Peyer's patch (tissue), 4 donors: Measurements from ENCODE around the gene MAP4K1. TPM values are rescaled to one million over a fixed set of nuclear protein-coding genes. Genes with fewer than 3 reads are reported as not detected.
A peak's percentile ranks its signal among the peaks of the same experiment; 100 is the strongest.

Source experiments
- DNase-seq, 3 donors: peaks; one replicate each; pipeline ENCODE4 v3.0.0-alpha.2; 2017 to 2019
- H3K27ac ChIP-seq, 4 donors: fragments of 200-600 bp; sonication (generic); one replicate each; pipeline ENCODE4 v1.5.1; 2016 to 2019
- H3K27me3 ChIP-seq, 2 donors: fragments of 200-600 bp; sonication (generic); one replicate each; pipeline ENCODE4 v1.5.1; 2019
- H3K36me3 ChIP-seq, 3 donors: fragments of 200-600 bp; sonication (generic); one replicate each; pipeline ENCODE4 v1.5.1; 2016 to 2019
- H3K4me1 ChIP-seq, 4 donors: fragments of 200-600 bp; sonication (generic); one replicate each; pipeline ENCODE4 v1.5.1; 2016 to 2019
- H3K4me3 ChIP-seq, 4 donors: fragments of 200-600 bp; sonication (generic); 1 replicate in 3 of 4; 2 replicates in 1 of 4; pipeline ENCODE4 v1.5.1; 2016 to 2019; ENCODE audit warnings: mild to moderate bottlenecking in 1 of 4
- H3K9me3 ChIP-seq, 4 donors: fragments of 200-600 bp; sonication (generic); one replicate each; pipeline ENCODE4 v1.5.1; 2016 to 2019; ENCODE audit warnings: mild to moderate bottlenecking in 1 of 4
- CTCF ChIP-seq, 6 experiments: fragments of 450-650 bp in 4 of 6; fragments of 200-600 bp in 2 of 6; sonication (generic) in 1 of 6; IDR thresholded peaks; one replicate each; pipeline ENCODE4 v1.5.1; 2017 to 2019; ENCODE audit warnings: antibody characterized with exemption in 6 of 6, mild to moderate bottlenecking in 3 of 6, moderate library complexity in 1 of 6
- POLR2A ChIP-seq, 2 donors: fragments of 450-650 bp; IDR thresholded peaks; one replicate each; pipeline ENCODE4 v1.5.1; 2017; ENCODE audit warnings: antibody characterized with exemption in 2 of 2, mild to moderate bottlenecking in 2 of 2, moderate library complexity in 2 of 2
- total RNA-seq, 4 donors: library from RNA; depleted of rRNA; stranded (reverse); fragments of >200 nt; gene quantifications; one replicate each; pipeline ENCODE4 v1.1.0, GENCODE V29; 2016

The MAP4K1 gene
- total RNA-seq, 4 donors from 2014 or later, result 7.0 to 116 (median 10.4) TPM

GRCh38 chr19:38655148-38655824, 37.5 kb upstream of the MAP4K1 start:
- TF ChIP-seq POLR2A (IDR thresholded peaks at IDR 0.05), result no peak
- no peak for TF ChIP-seq CTCF (IDR thresholded peaks at IDR 0.05)
- Histone ChIP-seq H3K36me3 (peaks cover 0 to 12% (median 0%) of the 10 kb centered on the region in 3 donors), H3K4me3 (no peak overlapping the region), H3K27ac (peak overlapping the region; percentile 28 to 95 (median 92)), H3K27me3 (no peaks in the 10 kb centered on the region), H3K9me3 (no peaks in the 10 kb centered on the region), H3K4me1 (peaks cover 10 to 97% (median 25%) of the 10 kb centered on the region in 4 donors)
- no peak for DNase-seq

- TF ChIP-seq CTCF (IDR thresholded peaks at IDR 0.05), result no peak
- TF ChIP-seq POLR2A (IDR thresholded peaks at IDR 0.05), result no peak
- Histone ChIP-seq H3K9me3 (no peaks in the 10 kb centered on the region), H3K4me1 (peaks cover 16 to 97% (median 25%) of the 10 kb centered on the region in 4 donors), H3K36me3 (peaks cover 0 to 12% (median 0%) of the 10 kb centered on the region in 3 donors), H3K27ac (peak overlapping the region; percentile 28 to 95 (median 92)), H3K27me3 (no peaks in the 10 kb centered on the region), H3K4me3 (peak overlapping the region in 1 of 4 donors; percentile 18)
- DNase-seq, result no peak
Observed at GRCh38 chr19:38654628-38655055, 36.9 kb upstream of the MAP4K1 start.

GRCh38 chr19:38653028-38653571, 35.3 kb upstream of the MAP4K1 start:
- Histone ChIP-seq H3K9me3 (no peaks in the 10 kb centered on the region), H3K4me3 (peak overlapping the region in 2 of 4 donors; percentile 22 to 67), H3K27me3 (no peaks in the 10 kb centered on the region), H3K36me3 (peaks cover 0 to 12% (median 0%) of the 10 kb centered on the region in 3 donors), H3K27ac (peak overlapping the region; percentile 91 to 95 (median 92)), H3K4me1 (peaks cover 17 to 87% (median 22%) of the 10 kb centered on the region in 4 donors)
- peak in 2 of 3 donors; percentile 73 to 85 for DNase-seq
- TF ChIP-seq CTCF (IDR thresholded peaks at IDR 0.05), result no peak
- TF ChIP-seq POLR2A (IDR thresholded peaks at IDR 0.05), result peak in 1 of 2 donors; percentile 11

GRCh38 chr19:38650911-38651584, 33.3 kb upstream of the MAP4K1 start:
- H3K4me3 ChIP-seq, result peak overlapping the region in 3 of 4 donors; percentile 67 to 89 (median 88)
- H3K4me1 ChIP-seq, result peaks cover 5 to 71% (median 13%) of the 10 kb centered on the region in 4 donors
- H3K36me3 ChIP-seq, result peaks cover 0 to 4% (median 0%) of the 10 kb centered on the region in 3 donors
- DNase-seq, result no peak
- no peaks in the 10 kb centered on the region for H3K27me3 ChIP-seq
- H3K27ac ChIP-seq, result peak overlapping the region; percentile 91 to 95 (median 92)
- TF ChIP-seq CTCF (IDR thresholded peaks at IDR 0.05), result peak in 1 of 6 experiments; percentile 3
- TF ChIP-seq POLR2A (IDR thresholded peaks at IDR 0.05), result no peak
- H3K9me3 ChIP-seq, result no peaks in the 10 kb centered on the region

- H3K4me1 ChIP-seq, result peaks cover 5 to 65% (median 12%) of the 10 kb centered on the region in 4 donors
- peak in 2 of 3 donors; percentile 68 to 77 for DNase-seq
- TF ChIP-seq CTCF (IDR thresholded peaks at IDR 0.05) (peak in 1 of 6 experiments; percentile 6), POLR2A (IDR thresholded peaks at IDR 0.05) (peak; percentile 50 to 51)
- H3K27me3 ChIP-seq, result no peaks in the 10 kb centered on the region
- H3K9me3 ChIP-seq, result no peaks in the 10 kb centered on the region
- no peaks in the 10 kb centered on the region for H3K36me3 ChIP-seq
- peak overlapping the region; percentile 91 to 95 (median 92) for H3K27ac ChIP-seq
- peak overlapping the region; percentile 12 to 89 (median 78) for H3K4me3 ChIP-seq
Observed at GRCh38 chr19:38650172-38650775, 32.5 kb upstream of the MAP4K1 start.
